HG02759 (cell line): Measurements from ENCODE around the gene NDUFAF2.
"Not testable (repeated sequence)": the region's sequence is repeated elsewhere in the genome, so short reads cannot be mapped to it uniquely, and the experiment has no call there.

ENCODE experiments used
- ATAC-seq: cut with Tn5 transposase; IDR thresholded peaks from one replicate; pipeline ENCODE4 v1.9.1; 2021; ENCODE audit warnings: mild to moderate bottlenecking, moderate library complexity; ENCODE audit not compliant: unreplicated experiment

Gene NDUFAF2

DNA sequence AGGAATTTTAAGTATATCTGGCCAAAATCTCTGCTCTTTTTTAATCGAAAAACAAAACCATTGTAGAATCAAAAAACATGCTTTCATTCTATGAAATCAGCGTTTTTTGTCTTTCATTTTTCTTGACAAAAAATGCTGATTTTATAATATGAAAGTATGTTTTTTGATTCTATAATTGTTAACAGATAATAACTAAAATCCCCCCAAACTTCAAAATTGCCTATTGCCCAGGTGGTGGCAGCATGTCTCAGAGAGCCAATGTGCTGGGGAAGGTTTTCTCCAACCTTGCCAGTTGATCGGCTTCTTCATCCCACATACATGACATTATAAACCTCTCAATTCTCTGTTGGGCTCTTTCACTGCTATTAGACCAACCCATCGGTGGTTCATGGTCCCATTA, 222.4 kb downstream of the NDUFAF2 start:
- no peak for ATAC-seq

DNA sequence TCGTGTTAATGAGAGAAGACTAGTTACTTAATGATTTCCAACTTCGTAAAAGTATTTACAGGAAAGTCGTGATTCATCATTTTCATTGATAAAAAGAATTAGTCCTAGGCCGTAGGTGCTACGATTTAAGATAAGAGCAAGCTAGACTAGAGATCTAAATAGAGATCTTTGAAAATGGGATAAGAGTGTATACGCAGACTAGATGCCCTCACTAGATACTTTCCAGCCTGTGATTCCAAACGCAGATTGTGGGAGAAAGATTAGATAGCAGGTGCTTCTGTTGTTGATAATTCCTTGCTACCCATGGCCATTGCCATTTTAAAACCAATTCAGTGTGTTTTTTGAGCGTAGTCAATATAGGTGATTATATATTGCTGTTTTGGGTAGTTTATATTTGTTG, 223.9 kb downstream of the NDUFAF2 start:
- ATAC-seq: no peak

DNA sequence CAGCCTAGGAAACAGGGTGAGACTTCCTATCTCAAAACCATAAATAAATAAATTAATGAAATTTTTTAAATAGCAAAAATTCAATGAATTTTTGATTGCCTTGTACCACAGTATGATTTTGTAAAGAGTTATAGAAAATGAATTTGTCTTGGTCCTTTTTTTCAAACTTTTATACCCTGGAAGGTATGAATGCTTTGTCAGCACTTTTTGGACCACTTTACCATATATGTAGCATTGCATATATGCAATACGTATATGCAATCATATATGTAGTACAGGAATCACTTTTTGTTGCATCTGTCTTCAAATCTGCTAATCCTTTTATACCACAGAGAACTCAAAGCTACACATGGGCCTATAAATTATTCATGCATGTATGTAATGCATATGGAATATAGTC, 226.5 kb downstream of the NDUFAF2 start:
- no peak for ATAC-seq

DNA sequence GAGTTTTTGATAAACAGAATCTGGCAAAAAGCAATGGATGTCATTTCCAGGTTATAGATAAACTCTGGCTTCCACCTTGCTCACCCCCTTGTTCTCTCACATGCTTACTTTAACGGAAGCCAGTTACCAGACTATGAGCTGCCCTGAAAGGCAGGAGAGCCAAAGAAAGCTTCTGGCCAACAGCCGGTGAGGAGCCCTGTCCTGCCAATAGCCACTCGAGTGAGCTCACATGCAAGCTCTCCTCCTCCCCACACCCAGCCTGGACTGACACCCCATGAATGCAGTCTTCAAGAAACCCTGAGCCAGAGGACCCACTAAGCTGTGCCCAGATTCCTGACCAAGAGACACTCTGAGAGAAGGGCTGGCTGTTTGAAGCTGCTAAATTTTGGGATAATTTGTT, 231.6 kb downstream of the NDUFAF2 start:
- no peak for ATAC-seq

DNA sequence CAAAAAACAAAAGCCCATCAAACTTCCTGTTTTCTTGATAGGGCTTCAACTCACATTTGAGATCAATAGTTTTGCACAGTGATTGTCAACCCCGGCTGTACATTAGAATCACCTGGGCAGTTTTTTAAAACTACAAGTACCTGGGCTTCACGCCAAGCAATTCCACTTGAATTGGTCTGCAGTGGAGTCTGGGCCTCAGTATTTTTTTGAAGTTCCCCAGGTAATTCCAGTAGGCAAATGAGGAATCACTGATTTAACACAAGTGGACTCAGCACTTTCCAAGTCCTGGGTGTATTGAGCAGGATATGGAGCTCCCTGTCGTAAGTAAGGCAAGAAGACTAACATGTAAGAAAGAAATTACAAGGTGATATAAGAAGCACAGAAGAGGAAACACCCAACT, 232.1 kb downstream of the NDUFAF2 start:
- ATAC-seq: no peak

DNA sequence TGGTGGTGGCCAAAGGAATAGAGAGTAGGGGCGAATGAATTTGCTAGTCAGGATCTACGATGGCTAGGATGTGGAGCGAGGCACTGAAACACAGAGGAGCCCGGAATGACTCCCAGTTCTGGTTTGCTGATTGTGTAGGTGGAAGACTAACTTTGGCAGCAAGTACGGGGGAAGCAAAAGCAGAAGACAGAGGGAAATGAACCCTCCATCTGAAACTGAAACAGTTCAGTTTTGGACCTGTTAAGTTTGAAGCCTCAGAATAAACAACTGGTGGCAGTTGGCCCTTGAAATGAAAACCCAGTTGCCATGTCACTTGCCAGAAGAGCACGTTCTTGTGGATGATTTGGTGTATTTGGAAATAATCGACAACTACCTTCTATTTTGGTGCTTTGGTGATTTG, 232.7 kb downstream of the NDUFAF2 start:
- ATAC-seq: peak; percentile 86

DNA sequence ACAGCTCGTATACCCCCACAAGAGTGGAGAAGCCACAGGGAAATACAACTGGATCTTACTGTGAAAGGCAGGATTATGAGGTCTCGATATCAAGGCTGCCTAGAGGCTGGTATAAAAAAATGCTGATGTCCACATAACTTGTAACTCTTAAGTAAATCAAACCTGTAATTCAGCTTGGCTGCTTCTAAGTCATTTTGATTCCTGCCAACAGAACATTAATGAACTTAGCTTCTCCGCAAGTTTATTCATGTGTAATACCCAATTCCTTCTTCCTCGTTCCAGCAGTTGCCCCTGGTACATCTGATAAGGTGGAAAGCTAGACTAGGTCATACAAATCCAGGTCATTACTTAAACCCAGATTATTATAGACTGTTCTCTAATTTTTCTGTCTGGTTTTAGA, 233.7 kb downstream of the NDUFAF2 start:
- no peak for ATAC-seq

DNA sequence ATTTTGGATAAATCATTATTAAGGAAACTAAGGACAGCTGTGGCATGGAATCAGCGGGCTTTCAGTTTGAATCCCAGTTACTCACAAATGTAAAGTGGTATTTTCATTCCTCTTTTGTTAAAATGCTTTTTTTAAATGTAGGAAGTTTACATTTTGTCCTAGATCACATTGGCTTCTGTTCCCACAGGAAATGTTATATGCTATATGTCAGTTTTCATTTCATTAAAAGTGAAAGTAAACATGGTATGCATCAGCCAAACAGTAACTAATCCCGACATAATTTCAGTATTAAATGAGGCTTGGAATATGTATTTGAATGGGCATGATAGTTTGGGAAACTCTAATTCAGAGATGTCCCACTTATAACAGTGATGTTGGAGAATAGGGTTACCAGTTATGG, 235.9 kb downstream of the NDUFAF2 start:
- ATAC-seq: no peak

DNA sequence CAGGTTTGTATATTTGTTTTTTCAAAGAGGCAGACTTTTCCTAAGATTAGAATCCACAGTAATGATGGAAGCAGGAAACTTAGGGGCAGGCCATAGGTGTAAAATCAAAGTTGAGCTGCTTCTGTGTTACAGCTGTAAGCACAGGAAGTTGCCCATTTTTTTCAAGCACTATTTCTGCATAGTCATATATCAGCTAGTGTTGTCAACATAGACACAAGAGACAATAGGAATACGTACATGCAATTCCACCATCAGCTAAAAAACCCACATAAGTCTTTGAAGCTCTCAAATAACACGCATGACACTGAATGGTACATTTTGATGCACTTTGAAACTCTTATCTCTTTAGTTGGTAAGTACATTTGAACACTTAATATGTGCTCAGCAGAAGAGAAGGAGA, 237.4 kb downstream of the NDUFAF2 start:
- ATAC-seq: no peak

DNA sequence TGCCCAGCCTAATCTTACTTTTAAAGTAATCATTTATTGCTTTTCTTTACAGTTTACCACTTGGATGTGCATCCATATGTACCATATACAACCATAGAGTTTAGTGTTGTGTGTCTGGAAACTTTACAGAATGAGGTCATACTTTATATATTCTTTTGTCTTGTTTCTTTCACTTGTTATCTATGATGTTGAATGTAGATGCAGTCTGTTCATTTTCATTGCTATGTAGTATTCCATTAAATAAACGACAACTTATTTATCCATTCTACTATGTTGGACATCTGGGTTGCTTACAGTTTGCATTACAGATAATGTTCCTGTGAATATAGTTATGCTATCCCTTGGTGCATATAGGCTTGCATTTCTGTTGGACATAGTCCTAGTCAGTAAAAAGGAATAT, 238.5 kb downstream of the NDUFAF2 start:
- ATAC-seq: no peak

DNA sequence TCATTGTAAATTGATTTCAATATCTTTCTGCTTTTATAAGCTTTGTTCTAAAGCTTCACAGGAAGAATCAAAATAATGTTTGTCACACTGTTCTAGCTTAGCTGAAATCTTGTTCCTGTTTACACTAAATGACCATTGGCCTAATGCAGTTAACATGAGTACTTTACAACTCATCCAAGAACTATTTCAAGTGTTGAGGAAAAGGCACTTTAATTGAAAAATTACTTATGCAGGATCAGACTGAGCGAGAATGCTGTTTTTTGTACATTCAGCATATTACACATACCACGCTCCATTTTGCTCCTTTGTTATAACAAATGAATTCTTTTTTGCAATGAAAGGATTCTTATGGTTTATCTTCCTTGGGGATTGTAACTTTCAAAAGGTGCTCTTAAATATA, 239.7 kb downstream of the NDUFAF2 start:
- ATAC-seq: no peak

DNA sequence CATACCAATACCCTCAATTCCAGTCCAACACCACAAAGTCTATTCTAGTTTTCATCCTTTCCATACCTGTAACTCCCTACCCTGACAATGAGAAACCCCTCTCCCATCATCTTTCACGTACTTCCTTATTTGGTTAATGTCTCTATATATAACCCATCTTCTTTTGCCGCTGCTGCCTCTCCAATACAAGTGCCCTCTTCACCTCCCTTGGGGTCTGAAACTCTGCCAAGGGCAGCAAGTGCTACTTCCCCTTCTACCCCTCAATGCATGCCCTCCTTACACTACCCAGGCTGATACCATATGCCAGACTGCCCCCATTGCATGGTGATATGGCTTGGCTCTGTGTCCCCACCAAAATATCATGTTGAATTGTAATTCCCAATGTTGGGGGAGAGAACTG, 241.6 kb downstream of the NDUFAF2 start:
- ATAC-seq: no peak

DNA sequence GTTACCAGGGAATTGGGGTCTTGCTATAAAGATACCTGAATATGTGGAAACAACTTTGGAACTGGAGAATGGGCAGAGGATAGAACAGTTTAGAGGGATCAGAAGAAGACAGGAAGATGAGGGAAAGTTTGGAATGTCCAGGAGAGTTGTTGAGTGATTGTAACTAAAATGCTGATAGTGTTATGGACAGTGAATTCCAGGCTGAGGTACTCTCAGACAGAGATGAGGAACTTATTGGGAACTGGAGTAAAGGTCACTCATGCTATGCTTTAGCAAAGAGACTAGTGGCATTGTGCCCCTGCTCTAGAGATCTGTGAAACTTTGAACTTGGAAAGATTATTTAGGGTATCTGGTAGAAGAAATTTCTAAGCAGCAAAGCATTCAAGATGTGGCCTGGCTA, 242.3 kb downstream of the NDUFAF2 start:
- ATAC-seq: not testable (repeated sequence)

DNA sequence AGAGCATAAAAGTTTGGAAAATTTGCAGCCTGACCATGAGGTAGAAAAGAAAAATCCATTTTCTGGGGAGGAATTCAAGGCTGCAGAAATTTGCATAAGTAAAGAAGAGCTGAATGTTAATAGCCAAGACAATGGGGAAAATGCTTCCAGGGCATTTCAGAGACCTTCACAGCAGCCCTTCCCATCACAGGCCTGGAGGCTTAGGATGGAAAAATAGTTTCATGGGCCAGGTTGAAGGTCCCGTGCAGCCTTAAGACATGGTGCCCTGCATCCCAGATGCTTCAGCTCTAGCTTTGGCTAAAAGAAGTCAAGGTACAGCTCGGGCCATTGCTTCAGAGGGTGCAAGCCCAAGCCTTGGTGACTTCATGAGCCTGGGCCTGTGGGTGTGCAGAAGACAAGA, 242.8 kb downstream of the NDUFAF2 start:
- ATAC-seq: not testable (repeated sequence)

DNA sequence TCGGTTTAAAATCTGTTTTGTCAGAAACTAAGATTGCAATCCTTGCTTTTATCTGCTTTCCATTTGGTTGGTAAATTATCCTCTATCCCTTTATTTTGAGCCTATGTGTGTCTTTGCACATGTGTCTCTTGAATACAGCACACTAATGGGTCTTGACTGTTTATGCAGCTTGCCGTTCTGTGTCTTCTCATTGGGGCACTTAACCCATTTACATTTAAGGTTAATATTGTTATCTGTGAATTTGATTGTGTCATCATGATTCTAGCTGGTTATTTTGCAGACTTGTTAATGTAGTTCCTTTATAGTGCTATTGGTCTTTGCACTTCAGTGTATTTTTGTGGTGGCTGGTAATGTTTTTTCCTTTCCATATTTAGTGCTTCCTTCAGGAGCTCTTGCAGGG, 253.6 kb downstream of the NDUFAF2 start:
- no peak for ATAC-seq

DNA sequence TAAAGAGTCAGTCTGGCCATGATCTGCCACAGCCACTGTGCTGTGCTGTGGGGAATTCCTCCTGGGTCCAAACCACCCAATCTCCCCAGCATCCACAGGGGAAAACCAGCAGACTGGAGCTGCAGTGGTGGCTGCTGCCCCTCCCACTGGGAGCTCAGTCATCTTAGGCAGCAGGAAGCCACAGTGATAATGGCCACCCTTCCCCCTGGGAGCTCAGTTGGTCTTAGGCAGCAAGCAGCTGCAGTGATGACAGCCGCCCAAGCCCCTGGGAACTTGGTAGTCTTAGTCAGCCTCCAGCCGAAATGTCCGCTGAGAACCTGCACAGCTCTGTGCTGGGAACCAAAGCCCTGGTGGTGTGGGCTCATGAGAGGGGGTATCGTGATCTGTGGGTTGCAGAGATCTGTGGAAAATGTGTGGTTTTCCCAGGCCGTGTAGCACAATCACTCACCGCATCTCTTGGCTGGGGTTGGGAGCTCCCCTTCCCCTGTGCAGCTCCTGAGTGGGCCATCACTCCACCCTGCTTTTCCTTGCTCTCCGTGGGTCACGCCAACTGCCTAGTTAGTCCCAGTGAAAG, 255.7 kb downstream of the NDUFAF2 start:
- no peak for ATAC-seq

DNA sequence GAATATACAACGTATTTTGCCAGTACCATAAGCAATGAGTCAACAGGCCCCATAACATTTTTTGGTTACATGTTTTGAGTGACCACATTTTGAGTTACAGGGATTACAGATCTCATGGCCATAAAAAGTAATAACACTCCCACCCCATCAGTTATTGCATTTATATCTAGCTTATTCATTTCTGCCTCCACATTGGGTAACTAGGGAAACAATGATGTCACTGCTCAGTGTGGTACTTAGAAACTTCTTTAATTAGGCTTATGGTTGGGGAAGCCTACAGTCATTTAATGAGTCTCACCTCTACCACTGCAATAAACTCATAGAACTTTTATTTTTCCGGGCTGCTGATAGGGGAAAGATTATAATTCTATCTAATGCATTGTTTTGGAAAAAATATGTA, 257.2 kb downstream of the NDUFAF2 start:
- ATAC-seq: no peak
